Mesendoderm (in vitro differentiated cells): ENCODE results near the gene PLAAT3.

Experiments
- DNase-seq: peaks from one replicate; pipeline ENCODE4 v3.0.0; 2013
- H2AK5ac ChIP-seq: 2 replicates; pipeline ENCODE4 v1.6.1; 2013; ENCODE audit warnings: low read length, inconsistent platforms
- H2BK120ac ChIP-seq: 2 replicates; pipeline ENCODE4 v1.6.1; 2013; ENCODE audit warnings: low read depth, mild to moderate bottlenecking, low read length, moderate library complexity, mixed read lengths
- H2BK15ac ChIP-seq: replicated peaks from 2 replicates; pipeline ENCODE4 v1.6.1; 2013; ENCODE audit warnings: low read depth, mild to moderate bottlenecking, moderate library complexity
- H2BK5ac ChIP-seq: 2 replicates; pipeline ENCODE4 v1.6.1; 2013; ENCODE audit warnings: low read length, inconsistent platforms
- H3K18ac ChIP-seq: 2 replicates; pipeline ENCODE4 v1.6.1; 2013; ENCODE audit warnings: mild to moderate bottlenecking, low read length, mixed read lengths
- H3K23ac ChIP-seq: one replicate; pipeline ENCODE4 v1.6.1; 2013; ENCODE audit warnings: low read length
- H3K27ac ChIP-seq: 2 replicates; pipeline ENCODE4 v1.5.1; 2013; ENCODE audit warnings: low read depth, mild to moderate bottlenecking, inconsistent platforms, low read length, moderate library complexity
- H3K27me3 ChIP-seq: 2 replicates; pipeline ENCODE4 v1.6.1; 2013; ENCODE audit warnings: low read length, control low read depth, mild to moderate bottlenecking, inconsistent platforms; ENCODE audit not compliant: insufficient read depth, poor library complexity
- H3K36me3 ChIP-seq: 2 replicates; pipeline ENCODE4 v1.6.1; 2013; ENCODE audit warnings: low read length, inconsistent platforms; ENCODE audit not compliant: control insufficient read depth, insufficient read depth
- H3K4ac ChIP-seq: one replicate; pipeline ENCODE4 v1.6.1; 2013; ENCODE audit warnings: low read depth, mild to moderate bottlenecking, low read length, moderate library complexity
- H3K4me1 ChIP-seq: 2 replicates; pipeline ENCODE4 v1.6.1; 2013; ENCODE audit warnings: low read depth, low read length, inconsistent platforms; ENCODE audit not compliant: control insufficient read depth
- H3K4me2 ChIP-seq: 2 replicates; pipeline ENCODE4 v1.6.1; 2013; ENCODE audit warnings: low read length
- H3K4me3 ChIP-seq: 2 replicates; pipeline ENCODE4 v1.5.1; 2013; ENCODE audit warnings: mild to moderate bottlenecking, low read length
- H3K56ac ChIP-seq: one replicate; pipeline ENCODE4 v1.6.1; 2013; ENCODE audit warnings: low read length
- H3K79me1 ChIP-seq: 2 replicates; pipeline ENCODE4 v1.6.1; 2013; ENCODE audit warnings: low read length, inconsistent platforms
- H3K79me2 ChIP-seq: 2 replicates; pipeline ENCODE4 v1.6.1; 2013; ENCODE audit warnings: mild to moderate bottlenecking, low read length; ENCODE audit not compliant: control insufficient read depth, insufficient read depth
- H3K9ac ChIP-seq: 2 replicates; pipeline ENCODE4 v1.6.1; 2013; ENCODE audit warnings: low read length, inconsistent platforms
- H4K5ac ChIP-seq: one replicate; pipeline ENCODE4 v1.6.1; 2013; ENCODE audit warnings: low read length
- H4K8ac ChIP-seq: one replicate; pipeline ENCODE4 v1.6.1; 2013; ENCODE audit warnings: low read depth, mild to moderate bottlenecking, control low read depth, low read length, moderate library complexity
- WGBS: extraction: QIAGEN DNeasy Blood & Tissue Kit; methylation state at CpG from one replicate; pipeline ENCODE4 v1.1.7; 2013; ENCODE audit warnings: low lambda C conversion rate, missing lambda C conversion rate; ENCODE audit not compliant: insufficient coverage; ENCODE audit errors: extremely low coverage; 5-methylcytosine and 5-hydroxymethylcytosine counted together

The PLAAT3 gene

DNA sequence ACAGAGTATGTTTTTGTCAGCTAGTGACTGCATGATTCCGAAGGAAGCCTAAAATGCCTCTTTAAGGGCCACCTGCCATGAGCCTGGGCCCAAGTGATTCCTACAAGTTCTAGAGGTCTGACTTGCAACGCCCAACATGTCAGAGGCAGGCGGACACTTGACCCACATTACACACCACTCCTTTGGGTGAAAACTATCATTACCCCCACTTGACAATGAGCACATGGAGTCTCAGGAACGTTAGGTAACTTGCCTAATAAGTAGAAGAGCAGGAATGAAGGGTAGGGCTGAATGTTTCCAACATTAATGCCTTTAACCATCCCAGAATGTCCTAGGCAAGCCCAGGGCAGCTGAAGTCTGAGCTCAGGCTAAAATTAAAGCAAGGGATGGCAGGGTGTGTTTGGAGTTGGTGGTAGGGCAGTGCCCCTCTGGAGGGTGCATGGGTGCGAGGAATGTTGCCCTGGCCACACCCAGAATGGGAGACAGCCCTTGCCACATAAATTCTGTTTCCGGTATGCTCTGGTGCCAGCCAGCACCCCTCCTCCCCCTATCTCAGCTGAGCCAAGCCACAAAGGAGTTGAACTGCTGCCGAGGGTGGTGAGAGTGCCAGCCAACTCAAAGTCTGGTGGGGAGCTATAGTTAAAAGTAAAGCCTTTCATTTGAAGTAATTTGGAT lies 53.6 kb downstream of the PLAAT3 start:
- Histone ChIP-seq H3K18ac (no peak overlapping the region), H3K4me2 (no peak overlapping the region), H3K56ac (no peak overlapping the region), H2BK5ac (no peak overlapping the region), H3K9ac (no peak overlapping the region), H3K79me2 (no peaks in the 10 kb centered on the region), H2AK5ac (no peak overlapping the region), H3K4me3 (no peak overlapping the region), H3K23ac (no peak overlapping the region), H4K8ac (no peak overlapping the region), H3K4me1 (no peaks in the 10 kb centered on the region), H3K4ac (no peak overlapping the region), H2BK15ac (no peak overlapping the region), H3K27me3 (no peaks in the 10 kb centered on the region), H4K5ac (no peak overlapping the region), H3K27ac (no peak overlapping the region), H2BK120ac (no peak overlapping the region), H3K79me1 (no peaks in the 10 kb centered on the region), H3K36me3 (no peaks in the 10 kb centered on the region)
- DNase-seq: no peak
- no CpG with 5 or more reads among the region's 7 CpGs for WGBS

GRCh38 chr11:63558459-63559157 lies 55.6 kb downstream of the PLAAT3 start:
- H4K8ac ChIP-seq: no peak overlapping the region
- H3K27ac ChIP-seq: no peak overlapping the region
- H3K4me2 ChIP-seq: no peak overlapping the region
- H3K79me1 ChIP-seq: no peaks in the 10 kb centered on the region
- no peak for DNase-seq
- H2BK120ac ChIP-seq: no peak overlapping the region
- no CpG with 5 or more reads among the region's 7 CpGs for WGBS
- no peak overlapping the region for H2AK5ac ChIP-seq
- H3K4me1 ChIP-seq: no peaks in the 10 kb centered on the region
- no peaks in the 10 kb centered on the region for H3K27me3 ChIP-seq
- H3K36me3 ChIP-seq: no peaks in the 10 kb centered on the region
- H3K4ac ChIP-seq: no peak overlapping the region
- no peak overlapping the region for H3K56ac ChIP-seq
- H2BK5ac ChIP-seq: no peak overlapping the region
- no peak overlapping the region for H2BK15ac ChIP-seq
- no peak overlapping the region for H4K5ac ChIP-seq
- no peak overlapping the region for H3K4me3 ChIP-seq
- no peak overlapping the region for H3K9ac ChIP-seq
- H3K18ac ChIP-seq: no peak overlapping the region
- H3K79me2 ChIP-seq: no peaks in the 10 kb centered on the region
- no peak overlapping the region for H3K23ac ChIP-seq

- Histone ChIP-seq H3K4me3 (no peak overlapping the region), H4K5ac (no peak overlapping the region), H3K23ac (no peak overlapping the region), H3K79me1 (no peaks in the 10 kb centered on the region), H3K18ac (no peak overlapping the region), H2BK15ac (no peak overlapping the region), H3K4ac (no peak overlapping the region), H3K27me3 (no peaks in the 10 kb centered on the region), H2BK120ac (no peak overlapping the region), H3K4me2 (no peak overlapping the region), H3K9ac (no peak overlapping the region), H3K56ac (no peak overlapping the region), H3K79me2 (no peaks in the 10 kb centered on the region), H3K4me1 (no peaks in the 10 kb centered on the region), H3K36me3 (no peaks in the 10 kb centered on the region), H4K8ac (no peak overlapping the region), H2BK5ac (no peak overlapping the region), H2AK5ac (no peak overlapping the region), H3K27ac (no peak overlapping the region)
- no CpG with 5 or more reads among the region's 7 CpGs for WGBS
- no peak for DNase-seq
Observed at GRCh38 chr11:63557570-63557969, 56.7 kb downstream of the PLAAT3 start.

DNA sequence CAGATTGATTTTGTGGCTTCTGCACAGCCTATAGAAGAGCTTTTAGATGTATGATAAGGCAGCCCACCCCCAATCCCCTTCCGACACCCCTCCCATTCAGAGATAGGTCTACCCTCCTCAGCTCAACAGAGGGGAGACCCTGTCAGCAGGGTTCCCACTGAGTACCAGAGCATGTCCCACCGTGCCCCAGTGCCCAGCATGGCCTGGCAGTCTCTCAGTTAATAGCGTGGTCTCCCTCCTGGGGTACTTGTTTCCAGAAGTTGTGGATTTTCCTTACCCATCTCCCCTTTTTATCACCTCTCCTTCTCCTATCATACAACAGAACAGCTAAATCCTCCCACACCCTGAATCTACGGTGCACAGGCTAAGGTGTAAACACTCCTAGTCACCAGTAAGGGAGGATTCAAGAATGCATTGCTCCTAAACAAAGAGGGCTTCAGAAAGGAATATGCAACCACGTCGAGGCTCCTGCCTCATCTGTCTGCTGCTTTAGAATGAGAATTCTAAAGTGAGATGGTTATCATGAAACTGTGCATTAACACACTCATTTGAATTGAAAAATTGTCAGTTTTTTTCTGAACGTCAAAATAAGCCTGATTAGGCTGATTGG lies 57.7 kb downstream of the PLAAT3 start:
- no peaks in the 10 kb centered on the region for H3K36me3 ChIP-seq
- H2BK5ac ChIP-seq: no peak overlapping the region
- H3K4me2 ChIP-seq: no peak overlapping the region
- H3K79me2 ChIP-seq: no peaks in the 10 kb centered on the region
- H3K23ac ChIP-seq: no peak overlapping the region
- no peak overlapping the region for H3K18ac ChIP-seq
- no peak overlapping the region for H3K4me3 ChIP-seq
- H3K56ac ChIP-seq: no peak overlapping the region
- H4K8ac ChIP-seq: no peak overlapping the region
- H3K4me1 ChIP-seq: no peaks in the 10 kb centered on the region
- no peak overlapping the region for H3K4ac ChIP-seq
- H3K27me3 ChIP-seq: no peaks in the 10 kb centered on the region
- H2AK5ac ChIP-seq: no peak overlapping the region
- H3K79me1 ChIP-seq: no peaks in the 10 kb centered on the region
- H2BK120ac ChIP-seq: no peak overlapping the region
- H3K27ac ChIP-seq: no peak overlapping the region
- H3K9ac ChIP-seq: no peak overlapping the region
- no peak overlapping the region for H2BK15ac ChIP-seq
- no peak for DNase-seq
- no peak overlapping the region for H4K5ac ChIP-seq
- WGBS: no CpG with 5 or more reads among the region's 7 CpGs

DNA sequence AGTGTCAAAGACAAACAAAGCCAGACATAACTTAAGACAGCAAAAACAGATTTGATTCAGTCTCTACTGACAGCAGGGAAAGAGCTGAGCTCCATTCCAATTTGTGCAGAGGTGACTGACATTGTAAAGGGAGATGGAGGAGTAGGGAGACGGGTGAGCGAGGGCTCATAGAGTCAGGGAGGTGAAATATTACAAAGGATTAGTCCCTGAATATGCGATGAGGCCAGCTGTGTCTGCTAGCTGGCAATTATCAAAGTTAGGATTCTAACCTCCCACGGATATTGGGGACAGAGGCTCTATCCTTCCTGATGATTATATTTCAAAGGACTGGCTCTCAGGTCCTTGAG lies 59.4 kb downstream of the PLAAT3 start:
- no peaks in the 10 kb centered on the region for H3K4me1 ChIP-seq
- no peak for DNase-seq
- no peak overlapping the region for H3K9ac ChIP-seq
- H3K27ac ChIP-seq: no peak overlapping the region
- no CpG with 5 or more reads among the region's 4 CpGs for WGBS
- no peak overlapping the region for H3K4ac ChIP-seq
- no peak overlapping the region for H2AK5ac ChIP-seq
- H3K18ac ChIP-seq: no peak overlapping the region
- no peak overlapping the region for H4K5ac ChIP-seq
- no peak overlapping the region for H3K4me2 ChIP-seq
- no peak overlapping the region for H3K4me3 ChIP-seq
- H2BK15ac ChIP-seq: no peak overlapping the region
- no peak overlapping the region for H3K56ac ChIP-seq
- no peak overlapping the region for H2BK120ac ChIP-seq
- no peak overlapping the region for H2BK5ac ChIP-seq
- H3K79me2 ChIP-seq: no peaks in the 10 kb centered on the region
- no peak overlapping the region for H4K8ac ChIP-seq
- H3K36me3 ChIP-seq: no peaks in the 10 kb centered on the region
- no peaks in the 10 kb centered on the region for H3K79me1 ChIP-seq
- H3K27me3 ChIP-seq: no peaks in the 10 kb centered on the region
- H3K23ac ChIP-seq: no peak overlapping the region
